ENCODE data around the gene MYO3B.

- no peak for TF ChIP-seq CTCF (IDR thresholded peaks at IDR 0.05; ENCODE audit: borderline replicate concordance, extremely low read depth, low read length, poor library complexity, severe bottlenecking)
- TF ChIP-seq EZH2 (IDR thresholded peaks at IDR 0.05; ENCODE audit: borderline replicate concordance, low read depth, low read length, severe bottlenecking) = no peak
Observed at GRCh38 chr2:170368370-170368769, 190.4 kb downstream of the MYO3B start.

All from DND-41 (cell line).